ENCODE data around the gene TRIO.

The TRIO gene

GRCh38 chr5:14526493-14526892 lies 383.4 kb downstream of the TRIO start:
- Histone ChIP-seq H3K79me1 (ENCODE audit: low read depth, low read length) (no peaks in the 10 kb centered on the region), H4K8ac (ENCODE audit: low read depth, low read length) (no peak overlapping the region), H3K9ac (ENCODE audit: low read depth, low read length, poor library complexity) (no peak overlapping the region), H3K23ac (ENCODE audit: low read depth, low read length, poor library complexity) (no peak overlapping the region), H3K14ac (ENCODE audit: low read length) (no peak overlapping the region), H2BK15ac (ENCODE audit: low read length) (no peak overlapping the region), H2BK120ac (ENCODE audit: low read depth, low read length) (no peak overlapping the region), H4K91ac (ENCODE audit: low read depth, low read length, poor library complexity) (no peak overlapping the region), H2AFZ (ENCODE audit: low read length) (no peak overlapping the region), H3K4me2 (ENCODE audit: insufficient read depth, low read length, poor library complexity, severe bottlenecking) (no peak overlapping the region), H3K4me3 (ENCODE audit: low read length in 2 of 2) (no peak overlapping the region), H3K36me3 (replicated peaks in 1 of 2; ENCODE audit: control insufficient read depth in 2 of 2, insufficient read depth in 2 of 2, low read length in 2 of 2) (no peaks in the 10 kb centered on the region), H2BK5ac (ENCODE audit: low read length) (no peak overlapping the region), H3K4me1 (ENCODE audit: control insufficient read depth in 2 of 2, insufficient read depth in 1 of 2, low read depth in 1 of 2, low read length in 2 of 2) (no peaks in the 10 kb centered on the region), H3K9me3 (replicated peaks in 1 of 2; ENCODE audit: control insufficient read depth in 2 of 2, insufficient read depth in 1 of 2, low read depth in 1 of 2, low read length in 2 of 2) (no peaks in the 10 kb centered on the region), H3K27me3 (ENCODE audit: control insufficient read depth in 3 of 3, insufficient read depth in 3 of 3, low read depth in 1 of 3, low read length in 3 of 3) (no peaks in the 10 kb centered on the region), H3K18ac (ENCODE audit: low read length) (no peak overlapping the region), H2BK12ac (ENCODE audit: low read length) (no peak overlapping the region), H2AK5ac (ENCODE audit: low read depth, low read length) (no peak overlapping the region), H3K27ac (replicated peaks; ENCODE audit: low read length) (no peak overlapping the region), H3K4ac (ENCODE audit: low read length) (no peak overlapping the region)
- no peak for DNase-seq (ENCODE audit: low spot score)
- WGBS, 2 donors (ENCODE audit: extremely low coverage in 2 of 2, insufficient read length in 2 of 2, insufficient replicate concordance in 1 of 2), result no CpG with 5 or more reads among the region's 2 CpGs

GRCh38 chr5:14528115-14528514 lies 385.0 kb downstream of the TRIO start:
- no peak overlapping the region for H3K4me2 ChIP-seq (ENCODE audit: insufficient read depth, low read length, poor library complexity, severe bottlenecking)
- H3K27ac ChIP-seq (replicated peaks; ENCODE audit: low read length), result no peak overlapping the region
- H3K4me3 ChIP-seq (ENCODE audit: low read length in 2 of 2), result no peak overlapping the region
- H2BK5ac ChIP-seq (ENCODE audit: low read length), result no peak overlapping the region
- H3K79me1 ChIP-seq (ENCODE audit: low read depth, low read length), result no peaks in the 10 kb centered on the region
- H3K4me1 ChIP-seq (ENCODE audit: control insufficient read depth in 2 of 2, insufficient read depth in 1 of 2, low read depth in 1 of 2, low read length in 2 of 2), result no peaks in the 10 kb centered on the region
- no CpG with 5 or more reads among the region's 6 CpGs for WGBS, 2 donors (ENCODE audit: extremely low coverage in 2 of 2, insufficient read length in 2 of 2, insufficient replicate concordance in 1 of 2)
- H4K91ac ChIP-seq (ENCODE audit: low read depth, low read length, poor library complexity), result no peak overlapping the region
- no peak overlapping the region for H2BK12ac ChIP-seq (ENCODE audit: low read length)
- no peaks in the 10 kb centered on the region for H3K27me3 ChIP-seq (ENCODE audit: control insufficient read depth in 3 of 3, insufficient read depth in 3 of 3, low read depth in 1 of 3, low read length in 3 of 3)
- H3K9ac ChIP-seq (ENCODE audit: low read depth, low read length, poor library complexity), result no peak overlapping the region
- no peak overlapping the region for H2BK120ac ChIP-seq (ENCODE audit: low read depth, low read length)
- no peaks in the 10 kb centered on the region for H3K36me3 ChIP-seq (replicated peaks in 1 of 2; ENCODE audit: control insufficient read depth in 2 of 2, insufficient read depth in 2 of 2, low read length in 2 of 2)
- no peak for DNase-seq (ENCODE audit: low spot score)
- H2AFZ ChIP-seq (ENCODE audit: low read length), result no peak overlapping the region
- no peak overlapping the region for H4K8ac ChIP-seq (ENCODE audit: low read depth, low read length)
- H3K18ac ChIP-seq (ENCODE audit: low read length), result no peak overlapping the region
- H3K23ac ChIP-seq (ENCODE audit: low read depth, low read length, poor library complexity), result no peak overlapping the region
- H2AK5ac ChIP-seq (ENCODE audit: low read depth, low read length), result no peak overlapping the region
- H3K14ac ChIP-seq (ENCODE audit: low read length), result no peak overlapping the region
- no peak overlapping the region for H2BK15ac ChIP-seq (ENCODE audit: low read length)
- H3K9me3 ChIP-seq (replicated peaks in 1 of 2; ENCODE audit: control insufficient read depth in 2 of 2, insufficient read depth in 1 of 2, low read depth in 1 of 2, low read length in 2 of 2), result no peaks in the 10 kb centered on the region
- no peak overlapping the region for H3K4ac ChIP-seq (ENCODE audit: low read length)

- Histone ChIP-seq H3K4ac (ENCODE audit: low read length) (no peak overlapping the region), H3K14ac (ENCODE audit: low read length) (no peak overlapping the region), H3K4me2 (ENCODE audit: insufficient read depth, low read length, poor library complexity, severe bottlenecking) (no peak overlapping the region), H2BK15ac (ENCODE audit: low read length) (no peak overlapping the region), H3K9me3 (replicated peaks in 1 of 2; ENCODE audit: control insufficient read depth in 2 of 2, insufficient read depth in 1 of 2, low read depth in 1 of 2, low read length in 2 of 2) (no peaks in the 10 kb centered on the region), H3K27ac (replicated peaks; ENCODE audit: low read length) (no peak overlapping the region), H2AK5ac (ENCODE audit: low read depth, low read length) (no peak overlapping the region), H3K18ac (ENCODE audit: low read length) (no peak overlapping the region), H3K27me3 (ENCODE audit: control insufficient read depth in 3 of 3, insufficient read depth in 3 of 3, low read depth in 1 of 3, low read length in 3 of 3) (no peaks in the 10 kb centered on the region), H2BK120ac (ENCODE audit: low read depth, low read length) (no peak overlapping the region), H3K23ac (ENCODE audit: low read depth, low read length, poor library complexity) (no peak overlapping the region), H3K4me1 (ENCODE audit: control insufficient read depth in 2 of 2, insufficient read depth in 1 of 2, low read depth in 1 of 2, low read length in 2 of 2) (no peaks in the 10 kb centered on the region), H4K8ac (ENCODE audit: low read depth, low read length) (no peak overlapping the region), H2BK12ac (ENCODE audit: low read length) (no peak overlapping the region), H3K36me3 (replicated peaks in 1 of 2; ENCODE audit: control insufficient read depth in 2 of 2, insufficient read depth in 2 of 2, low read length in 2 of 2) (no peaks in the 10 kb centered on the region), H3K79me1 (ENCODE audit: low read depth, low read length) (no peaks in the 10 kb centered on the region), H2AFZ (ENCODE audit: low read length) (no peak overlapping the region), H2BK5ac (ENCODE audit: low read length) (no peak overlapping the region), H4K91ac (ENCODE audit: low read depth, low read length, poor library complexity) (no peak overlapping the region), H3K9ac (ENCODE audit: low read depth, low read length, poor library complexity) (no peak overlapping the region), H3K4me3 (ENCODE audit: low read length in 2 of 2) (no peak overlapping the region)
- no CpG with 5 or more reads among the region's 1 CpG for WGBS, 2 donors (ENCODE audit: extremely low coverage in 2 of 2, insufficient read length in 2 of 2, insufficient replicate concordance in 1 of 2)
- no peak for DNase-seq (ENCODE audit: low spot score)
Measured at GRCh38 chr5:14528926-14529325, 385.8 kb downstream of the TRIO start.

GRCh38 chr5:14531668-14532067 lies 388.5 kb downstream of the TRIO start:
- Histone ChIP-seq H3K9ac (ENCODE audit: low read depth, low read length, poor library complexity) (no peak overlapping the region), H3K4ac (ENCODE audit: low read length) (no peak overlapping the region), H3K4me2 (ENCODE audit: insufficient read depth, low read length, poor library complexity, severe bottlenecking) (no peak overlapping the region), H3K79me1 (ENCODE audit: low read depth, low read length) (no peaks in the 10 kb centered on the region), H3K4me1 (ENCODE audit: control insufficient read depth in 2 of 2, insufficient read depth in 1 of 2, low read depth in 1 of 2, low read length in 2 of 2) (peaks cover 0 to 2% of the 10 kb centered on the region in 2 donors), H3K36me3 (replicated peaks in 1 of 2; ENCODE audit: control insufficient read depth in 2 of 2, insufficient read depth in 2 of 2, low read length in 2 of 2) (no peaks in the 10 kb centered on the region), H3K9me3 (replicated peaks in 1 of 2; ENCODE audit: control insufficient read depth in 2 of 2, insufficient read depth in 1 of 2, low read depth in 1 of 2, low read length in 2 of 2) (no peaks in the 10 kb centered on the region), H3K14ac (ENCODE audit: low read length) (no peak overlapping the region), H3K27ac (replicated peaks; ENCODE audit: low read length) (no peak overlapping the region), H3K23ac (ENCODE audit: low read depth, low read length, poor library complexity) (no peak overlapping the region), H2BK120ac (ENCODE audit: low read depth, low read length) (no peak overlapping the region), H2AFZ (ENCODE audit: low read length) (no peak overlapping the region), H2BK5ac (ENCODE audit: low read length) (no peak overlapping the region), H3K4me3 (ENCODE audit: low read length in 2 of 2) (no peak overlapping the region), H2AK5ac (ENCODE audit: low read depth, low read length) (no peak overlapping the region), H3K18ac (ENCODE audit: low read length) (no peak overlapping the region), H2BK15ac (ENCODE audit: low read length) (no peak overlapping the region), H4K91ac (ENCODE audit: low read depth, low read length, poor library complexity) (no peak overlapping the region), H3K27me3 (ENCODE audit: control insufficient read depth in 3 of 3, insufficient read depth in 3 of 3, low read depth in 1 of 3, low read length in 3 of 3) (no peaks in the 10 kb centered on the region), H4K8ac (ENCODE audit: low read depth, low read length) (no peak overlapping the region), H2BK12ac (ENCODE audit: low read length) (no peak overlapping the region)
- WGBS, 2 donors (ENCODE audit: extremely low coverage in 2 of 2, insufficient read length in 2 of 2, insufficient replicate concordance in 1 of 2), result no CpG with 5 or more reads among the region's 7 CpGs
- DNase-seq (ENCODE audit: low spot score), result no peak

Data from neuronal stem cell (in vitro differentiated cells).